Measurements from ENCODE around the gene PHLDB2. TPM values are rescaled to one million over a fixed set of nuclear protein-coding genes. Genes with fewer than 3 reads are reported as not detected.

Gene PHLDB2
- total RNA-seq, 1 donor from 2014 or later: 59.1 TPM

- no peak for DNase-seq (ENCODE audit: low spot score, unreplicated experiment)
- Mint-ChIP-seq H3K36me3 (ENCODE audit: insufficient read depth) (peaks cover 14% of the 10 kb centered on the region), H3K4me3 (ENCODE audit: low read depth) (no peak overlapping the region), H3K27me3 (no peaks in the 10 kb centered on the region), H3K27ac (no peak overlapping the region), H3K9me3 (ENCODE audit: low read depth) (no peaks in the 10 kb centered on the region), H3K4me1 (ENCODE audit: low read depth) (peaks cover 11% of the 10 kb centered on the region)
- no peak for TF ChIP-seq CTCF (IDR thresholded peaks at IDR 0.05; ENCODE audit: unreplicated experiment)
Observed at GRCh38 chr3:111956449-111956848, 97.4 kb downstream of the PHLDB2 start.

- H3K27ac Mint-ChIP-seq: no peak overlapping the region
- H3K4me3 Mint-ChIP-seq (ENCODE audit: low read depth): no peak overlapping the region
- peaks cover 11% of the 10 kb centered on the region for H3K4me1 Mint-ChIP-seq (ENCODE audit: low read depth)
- no peaks in the 10 kb centered on the region for H3K9me3 Mint-ChIP-seq (ENCODE audit: low read depth)
- no peak for DNase-seq (ENCODE audit: low spot score, unreplicated experiment)
- TF ChIP-seq CTCF (IDR thresholded peaks at IDR 0.05; ENCODE audit: unreplicated experiment): no peak
- H3K36me3 Mint-ChIP-seq (ENCODE audit: insufficient read depth): peaks cover 13% of the 10 kb centered on the region
- no peaks in the 10 kb centered on the region for H3K27me3 Mint-ChIP-seq
Observed at GRCh38 chr3:111956995-111957734, 98.1 kb downstream of the PHLDB2 start.

- Mint-ChIP-seq H3K36me3 (ENCODE audit: insufficient read depth) (peaks cover 9% of the 10 kb centered on the region), H3K9me3 (ENCODE audit: low read depth) (no peaks in the 10 kb centered on the region), H3K27ac (no peak overlapping the region), H3K4me3 (ENCODE audit: low read depth) (no peak overlapping the region), H3K4me1 (ENCODE audit: low read depth) (peaks cover 9% of the 10 kb centered on the region), H3K27me3 (no peaks in the 10 kb centered on the region)
- no peak for TF ChIP-seq CTCF (IDR thresholded peaks at IDR 0.05; ENCODE audit: unreplicated experiment)
- no peak for DNase-seq (ENCODE audit: low spot score, unreplicated experiment)
Observed at GRCh38 chr3:111961461-111962164, 102.5 kb downstream of the PHLDB2 start.

GRCh38 chr3:111963424-111963823, 104.4 kb downstream of the PHLDB2 start:
- peaks cover 4% of the 10 kb centered on the region for H3K4me1 Mint-ChIP-seq (ENCODE audit: low read depth)
- no peak overlapping the region for H3K4me3 Mint-ChIP-seq (ENCODE audit: low read depth)
- no peaks in the 10 kb centered on the region for H3K27me3 Mint-ChIP-seq
- TF ChIP-seq CTCF (IDR thresholded peaks at IDR 0.05; ENCODE audit: unreplicated experiment): no peak
- DNase-seq (ENCODE audit: low spot score, unreplicated experiment): no peak
- H3K27ac Mint-ChIP-seq: no peak overlapping the region
- no peaks in the 10 kb centered on the region for H3K9me3 Mint-ChIP-seq (ENCODE audit: low read depth)
- H3K36me3 Mint-ChIP-seq (ENCODE audit: insufficient read depth): peaks cover 9% of the 10 kb centered on the region

- peaks cover 4% of the 10 kb centered on the region for H3K4me1 Mint-ChIP-seq (ENCODE audit: low read depth)
- TF ChIP-seq CTCF (IDR thresholded peaks at IDR 0.05; ENCODE audit: unreplicated experiment): no peak
- H3K4me3 Mint-ChIP-seq (ENCODE audit: low read depth): no peak overlapping the region
- H3K27ac Mint-ChIP-seq: no peak overlapping the region
- peaks cover 8% of the 10 kb centered on the region for H3K36me3 Mint-ChIP-seq (ENCODE audit: insufficient read depth)
- no peaks in the 10 kb centered on the region for H3K9me3 Mint-ChIP-seq (ENCODE audit: low read depth)
- DNase-seq (ENCODE audit: low spot score, unreplicated experiment): no peak
- no peaks in the 10 kb centered on the region for H3K27me3 Mint-ChIP-seq
Observed at GRCh38 chr3:111965484-111965883, 106.4 kb downstream of the PHLDB2 start.

Measured in progenitor cell of endocrine pancreas (in vitro differentiated cells).